SU-DHL-6 (cell line): ENCODE data around the gene SELPLG.

Experiments
- H2AFZ ChIP-seq: fragments of 200-600 bp; sonication (generic); 2 replicates; pipeline ENCODE4 v1.6.1; 2014; ENCODE audit warnings: low read depth, mild to moderate bottlenecking, moderate library complexity, mixed read lengths, antibody characterized with exemption, low read length; ENCODE audit not compliant: severe bottlenecking
- H3F3A ChIP-seq: fragments of 200-600 bp; shearing (Covaris generic); 2 replicates; pipeline ENCODE4 v1.6.0; 2016; ENCODE audit warnings: antibody characterized with exemption, mild to moderate bottlenecking; ENCODE audit not compliant: insufficient read depth
- H3K27ac ChIP-seq: fragments of 200-600 bp; sonication (generic); 2 replicates; pipeline ENCODE4 v1.5.1; 2016; ENCODE audit warnings: low read depth, mild to moderate bottlenecking, low read length, moderate library complexity, mixed read lengths
- H3K27me3 ChIP-seq: fragments of 200-600 bp; sonication (generic), shearing (Covaris generic); 2 replicates; pipeline ENCODE4 v1.6.0; 2014; ENCODE audit warnings: mild to moderate bottlenecking, low read length
- H3K36me3 ChIP-seq: fragments of 200-600 bp; sonication (generic); 2 replicates; pipeline ENCODE4 v1.6.1; 2014; ENCODE audit warnings: mild to moderate bottlenecking, low read length, mixed read lengths
- H3K4me2 ChIP-seq: fragments of 300-600, 200-600 bp; shearing (Covaris generic), sonication (generic); 2 replicates; pipeline ENCODE4 v1.6.0; 2014; ENCODE audit warnings: low read length, low read depth, mild to moderate bottlenecking; ENCODE audit not compliant: poor library complexity, severe bottlenecking
- H3K4me3 ChIP-seq: fragments of 200-600 bp; sonication (generic); 2 replicates; pipeline ENCODE4 v1.5.1; 2014; ENCODE audit warnings: antibody characterized with exemption, low read length, mild to moderate bottlenecking, mixed read lengths; ENCODE audit not compliant: insufficient read depth, poor library complexity, severe bottlenecking
- H3K79me2 ChIP-seq: fragments of 200-600 bp; sonication (generic); 2 replicates; pipeline ENCODE4 v1.6.1; 2014; ENCODE audit warnings: mild to moderate bottlenecking, low read length, moderate library complexity; ENCODE audit not compliant: insufficient read depth
- H3K9ac ChIP-seq: fragments of 200-600 bp; sonication (generic); 2 replicates; pipeline ENCODE4 v1.7.0; 2014; ENCODE audit warnings: mild to moderate bottlenecking, low read length
- H3K9me2 ChIP-seq: fragments of 200-600 bp; sonication (generic); replicated peaks from 2 replicates; pipeline ENCODE4 v1.6.1; 2014; ENCODE audit warnings: low read length; ENCODE audit not compliant: insufficient read depth
- H3K9me3 ChIP-seq: fragments of 200-600 bp; sonication (generic); 2 replicates; pipeline ENCODE4 v1.6.1; 2014; ENCODE audit warnings: low read length, mixed read lengths; ENCODE audit not compliant: insufficient read depth
- H4K20me1 ChIP-seq: fragments of 200-600 bp; sonication (generic); 2 replicates; pipeline ENCODE4 v1.6.1; 2014; ENCODE audit warnings: low read depth, mild to moderate bottlenecking, antibody characterized with exemption, low read length, moderate library complexity, mixed read lengths
- EZH2phosphoT487 ChIP-seq: fragments of 200-600 bp; sonication (generic), shearing (Covaris generic); conservative IDR thresholded peaks from 2 replicates; pipeline ENCODE4 v1.6.1; 2018; ENCODE audit warnings: mild to moderate bottlenecking, antibody characterized with exemption, low read length, moderate library complexity, mixed read lengths
- TF ChIP-seq, protein P1 (sequence below): fragments of 200-600 bp; sonication (generic); IDR thresholded peaks from one replicate; pipeline ENCODE4 v1.5.1; 2017; ENCODE audit warnings: antibody characterized with exemption, mild to moderate bottlenecking, low read length, moderate library complexity; ENCODE audit not compliant: insufficient read depth, poor library complexity, severe bottlenecking

SELPLG gene

DNA sequence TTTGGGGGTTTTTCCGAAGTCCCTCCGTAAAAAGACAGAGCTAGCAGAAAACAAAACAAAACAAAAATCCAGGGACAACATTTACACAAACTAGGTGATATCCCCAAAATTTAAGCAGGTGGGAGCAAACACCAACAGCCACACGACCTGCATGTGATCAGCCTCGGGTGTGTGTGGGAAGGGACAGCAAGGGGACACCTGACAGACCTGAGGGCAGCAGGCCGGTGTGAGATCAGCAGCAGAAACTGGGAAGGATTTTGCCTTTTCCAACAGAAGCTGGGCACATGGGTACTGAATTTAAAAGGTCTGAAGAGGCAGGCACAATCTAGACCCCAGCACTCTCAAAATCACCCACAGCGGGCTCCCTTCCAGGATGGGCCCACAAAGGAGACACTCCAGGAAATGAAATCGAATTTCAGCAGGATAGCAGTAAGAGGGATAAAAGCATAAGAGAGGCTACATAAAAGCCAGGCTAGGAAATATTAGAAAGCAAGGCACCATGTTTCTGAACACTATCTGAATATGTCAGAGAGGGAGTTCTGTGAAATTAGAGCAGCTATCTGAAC lies 36.5 kb upstream of the SELPLG start:
- Histone ChIP-seq H3K27me3 (no peaks in the 10 kb centered on the region), H3K36me3 (no peaks in the 10 kb centered on the region), H3K9me3 (no peaks in the 10 kb centered on the region), H3F3A (no peaks in the 10 kb centered on the region), H3K27ac (no peak overlapping the region), H3K4me3 (no peak overlapping the region), H3K4me2 (no peak overlapping the region), H3K79me2 (no peaks in the 10 kb centered on the region), H2AFZ (no peak overlapping the region), H4K20me1 (no peaks in the 10 kb centered on the region), H3K9ac (no peak overlapping the region), H3K9me2 (no peaks in the 10 kb centered on the region)
- TF ChIP-seq EZH2phosphoT487: no peak
- TF ChIP-seq, protein P1, sequence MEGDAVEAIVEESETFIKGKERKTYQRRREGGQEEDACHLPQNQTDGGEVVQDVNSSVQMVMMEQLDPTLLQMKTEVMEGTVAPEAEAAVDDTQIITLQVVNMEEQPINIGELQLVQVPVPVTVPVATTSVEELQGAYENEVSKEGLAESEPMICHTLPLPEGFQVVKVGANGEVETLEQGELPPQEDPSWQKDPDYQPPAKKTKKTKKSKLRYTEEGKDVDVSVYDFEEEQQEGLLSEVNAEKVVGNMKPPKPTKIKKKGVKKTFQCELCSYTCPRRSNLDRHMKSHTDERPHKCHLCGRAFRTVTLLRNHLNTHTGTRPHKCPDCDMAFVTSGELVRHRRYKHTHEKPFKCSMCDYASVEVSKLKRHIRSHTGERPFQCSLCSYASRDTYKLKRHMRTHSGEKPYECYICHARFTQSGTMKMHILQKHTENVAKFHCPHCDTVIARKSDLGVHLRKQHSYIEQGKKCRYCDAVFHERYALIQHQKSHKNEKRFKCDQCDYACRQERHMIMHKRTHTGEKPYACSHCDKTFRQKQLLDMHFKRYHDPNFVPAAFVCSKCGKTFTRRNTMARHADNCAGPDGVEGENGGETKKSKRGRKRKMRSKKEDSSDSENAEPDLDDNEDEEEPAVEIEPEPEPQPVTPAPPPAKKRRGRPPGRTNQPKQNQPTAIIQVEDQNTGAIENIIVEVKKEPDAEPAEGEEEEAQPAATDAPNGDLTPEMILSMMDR: no peak

DNA sequence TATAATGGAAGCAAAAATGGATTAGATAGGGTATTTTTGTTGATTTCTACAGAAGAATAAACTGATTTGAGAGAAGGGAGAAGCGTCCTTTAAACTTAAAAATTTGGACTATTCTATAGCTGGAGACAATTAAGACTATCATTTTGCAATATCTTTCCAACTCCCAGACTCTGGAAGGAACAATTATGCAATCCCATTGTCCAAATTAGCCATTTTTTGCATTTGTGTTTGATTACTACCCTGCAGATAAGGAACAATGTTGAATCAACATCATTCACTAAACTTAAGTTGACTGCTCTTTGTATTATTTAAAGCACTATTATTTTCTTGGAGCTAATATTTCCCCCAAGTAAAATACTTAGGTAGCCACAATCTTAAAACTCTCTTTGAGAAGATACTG lies 34.8 kb upstream of the SELPLG start:
- no peak overlapping the region for H3K27ac ChIP-seq
- no peaks in the 10 kb centered on the region for H3K27me3 ChIP-seq
- H3K9me2 ChIP-seq: no peaks in the 10 kb centered on the region
- no peak overlapping the region for H3K4me2 ChIP-seq
- H3K9me3 ChIP-seq: no peaks in the 10 kb centered on the region
- no peaks in the 10 kb centered on the region for H3K79me2 ChIP-seq
- H3K36me3 ChIP-seq: peaks cover under 1% of the 10 kb centered on the region; the same call in 1 of the 2 replicates
- H3F3A ChIP-seq: peaks cover 12% of the 10 kb centered on the region
- H4K20me1 ChIP-seq: no peaks in the 10 kb centered on the region
- no peak overlapping the region for H2AFZ ChIP-seq
- no peak overlapping the region for H3K4me3 ChIP-seq
- no peak overlapping the region for H3K9ac ChIP-seq
- TF ChIP-seq, protein P1: no peak
- TF ChIP-seq EZH2phosphoT487: no peak

DNA sequence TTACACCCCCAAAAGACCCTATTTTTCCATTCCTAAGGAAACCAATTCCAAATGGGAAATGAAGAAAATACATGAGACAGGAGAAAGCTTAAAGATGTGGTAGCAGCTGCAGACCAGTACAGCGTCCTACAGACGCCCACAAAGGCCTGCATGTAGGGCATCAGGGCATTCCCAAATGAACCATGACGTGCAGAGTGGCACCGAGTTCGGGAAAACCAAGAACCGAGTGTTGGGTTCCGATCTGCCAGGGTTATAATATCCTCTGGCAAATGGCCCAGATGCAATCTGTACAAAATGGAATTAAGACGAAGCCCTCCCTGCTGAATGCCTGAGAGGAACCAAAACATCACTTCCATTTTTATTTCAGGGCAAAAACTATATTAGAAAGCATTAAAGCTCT lies 34.4 kb upstream of the SELPLG start:
- Histone ChIP-seq H3K27me3 (no peaks in the 10 kb centered on the region), H3K79me2 (no peaks in the 10 kb centered on the region), H3K27ac (no peak overlapping the region), H4K20me1 (no peaks in the 10 kb centered on the region), H3F3A (peaks cover 12% of the 10 kb centered on the region), H3K4me2 (no peak overlapping the region), H2AFZ (no peak overlapping the region), H3K9ac (no peak overlapping the region), H3K4me3 (no peak overlapping the region), H3K36me3 (peaks cover 5% of the 10 kb centered on the region; the same call in 1 of the 2 replicates), H3K9me2 (no peaks in the 10 kb centered on the region), H3K9me3 (no peaks in the 10 kb centered on the region)
- TF ChIP-seq, protein P1: no peak
- TF ChIP-seq EZH2phosphoT487: no peak
